NCI-H2081 treated with DMSO at 0.1 percent for 48 hours (cell line): ENCODE measurements around the gene CTBP1.

ENCODE experiments used
- DNase-seq: peaks from one replicate; lab custom pipeline; 2025; lab: John Stamatoyannopoulos, UW

Gene CTBP1

GRCh38 chr4:1249731-1250526, 999 bp upstream of the CTBP1 start:
- no peak for DNase-seq

GRCh38 chr4:1249148-1249730, 309 bp upstream of the CTBP1 start:
- peak; percentile 38 for DNase-seq

- DNase-seq = no peak
Measured at GRCh38 chr4:1247864-1248244, 1.1 kb downstream of the CTBP1 start.

GRCh38 chr4:1246901-1247863, 1.7 kb downstream of the CTBP1 start:
- DNase-seq = no peak

GRCh38 chr4:1246111-1246881, 2.6 kb downstream of the CTBP1 start:
- DNase-seq = no peak

GRCh38 chr4:1245481-1246051, 3.4 kb downstream of the CTBP1 start:
- DNase-seq = no peak

GRCh38 chr4:1244978-1245471, 3.9 kb downstream of the CTBP1 start:
- no peak for DNase-seq

GRCh38 chr4:1244081-1244977, 4.6 kb downstream of the CTBP1 start:
- no peak for DNase-seq

GRCh38 chr4:1243451-1244080, 5.4 kb downstream of the CTBP1 start:
- no peak for DNase-seq

GRCh38 chr4:1242506-1243450, 6.2 kb downstream of the CTBP1 start:
- no peak for DNase-seq

GRCh38 chr4:1241936-1242505, 6.9 kb downstream of the CTBP1 start:
- no peak for DNase-seq

GRCh38 chr4:1241466-1241935, 7.4 kb downstream of the CTBP1 start:
- no peak for DNase-seq

GRCh38 chr4:1240721-1241465, 8.0 kb downstream of the CTBP1 start:
- no peak for DNase-seq

GRCh38 chr4:1239950-1240307, 9.0 kb downstream of the CTBP1 start:
- DNase-seq = no peak

GRCh38 chr4:1239141-1239949, 9.6 kb downstream of the CTBP1 start:
- DNase-seq = no peak

GRCh38 chr4:1238676-1239000, 10.3 kb downstream of the CTBP1 start:
- no peak for DNase-seq
